Sciatic nerve (tissue), 2 donors: ENCODE data around the gene MYO3B. TPM values are rescaled to one million over a fixed set of nuclear protein-coding genes. Genes with fewer than 3 reads are reported as not detected.
A peak's percentile ranks its signal among the peaks of the same experiment; 100 is the strongest.
"Not testable (repeated sequence)": the region's sequence is repeated elsewhere in the genome, so short reads cannot be mapped to it uniquely, and the experiment has no call there.

Experiments
- ATAC-seq: fragments of 200-7000 bp; cut with Tn5 transposase; one replicate; pipeline ENCODE4 v1.9.1; 2020; ENCODE audit warnings: mild to moderate bottlenecking, moderate library complexity
- DNase-seq: peaks from one replicate; pipeline ENCODE4 v3.0.0-alpha.2; 2020; ENCODE audit warnings: low spot score
- intact Hi-C: fragments of 100-400 bp; cut with DNase I; formaldehyde crosslinking; loops from one replicate; pipeline ENCODE4 v1.14.2; 2022
- total RNA-seq: library from RNA; stranded (reverse); fragmentation: NEBNext Ultra II Directional; extraction: Animal tissue kit (Norgen Biotek cat#: 25700); gene quantifications from one replicate; pipeline ENCODE4 v1.2.1, GENCODE V29; 2021
- donor health status: DM: no; HTN: no; CAD: no.
- donor health status: DM: no; HTN: no; CAD: no.

MYO3B gene
- total RNA-seq, 1 donor from 2014 or later: 0.13 TPM

GRCh38 chr2:170550501-170550900 is 372.6 kb downstream of the MYO3B start:
- ATAC-seq (no peak), DNase-seq (no peak)
- intact Hi-C loops: no loop called here

- DNase-seq, ATAC-seq, intact Hi-C loops: not testable (repeated sequence)
Observed at GRCh38 chr2:170551899-170552298, 374.0 kb downstream of the MYO3B start.

GRCh38 chr2:170553748-170554147 is 375.8 kb downstream of the MYO3B start:
- no peak for ATAC-seq
- DNase-seq: no peak
- intact Hi-C loops: no loop called here

GRCh38 chr2:170554278-170554955 is 376.5 kb downstream of the MYO3B start:
- intact Hi-C loops: no loop called here
- peak; percentile 63 for DNase-seq
- peak; percentile 83 for ATAC-seq

- DNase-seq: no peak
- no peak for ATAC-seq
- intact Hi-C loops: no loop called here
Observed at GRCh38 chr2:170562928-170563327, 385.0 kb downstream of the MYO3B start.

- no peak for ATAC-seq
- no peak for DNase-seq
- intact Hi-C loops: no loop called here
Observed at GRCh38 chr2:170563401-170563800, 385.5 kb downstream of the MYO3B start.

- ATAC-seq (no peak), DNase-seq (no peak)
- intact Hi-C loops: no loop called here
Observed at GRCh38 chr2:170566138-170566537, 388.2 kb downstream of the MYO3B start.

GRCh38 chr2:170567429-170567828 is 389.5 kb downstream of the MYO3B start:
- DNase-seq (no peak), ATAC-seq (no peak)
- intact Hi-C loops: no loop called here

- DNase-seq (no peak), ATAC-seq (no peak)
- intact Hi-C loops: no loop called here
Observed at GRCh38 chr2:170568511-170568910, 390.6 kb downstream of the MYO3B start.

- DNase-seq (no peak), ATAC-seq (no peak)
- intact Hi-C loops: no loop called here
Observed at GRCh38 chr2:170571612-170572011, 393.7 kb downstream of the MYO3B start.

- DNase-seq (no peak), ATAC-seq (no peak)
- intact Hi-C loops: no loop called here
Observed at GRCh38 chr2:170573671-170574070, 395.7 kb downstream of the MYO3B start.

- intact Hi-C loops: no loop called here
- no peak for DNase-seq
- ATAC-seq: no peak
Observed at GRCh38 chr2:170576296-170576695, 398.3 kb downstream of the MYO3B start.

- intact Hi-C loops: no loop called here
- ATAC-seq: no peak
- no peak for DNase-seq
Observed at GRCh38 chr2:170577356-170577755, 399.4 kb downstream of the MYO3B start.

GRCh38 chr2:170578606-170579005 is 400.7 kb downstream of the MYO3B start:
- no peak for ATAC-seq

GRCh38 chr2:170579511-170579910 is 401.6 kb downstream of the MYO3B start:
- intact Hi-C loops: no loop called here
- ATAC-seq (no peak), DNase-seq (no peak)

More at GRCh38 chr2:170578606-170579005, 400.7 kb downstream of the MYO3B start:
- no peak for DNase-seq
- intact Hi-C loops: no loop called here

GRCh38 chr2:170582313-170582712 is 404.4 kb downstream of the MYO3B start:
- ATAC-seq (no peak), DNase-seq (no peak)
- intact Hi-C loops: no loop called here

GRCh38 chr2:170582751-170583463 is 405.0 kb downstream of the MYO3B start:
- intact Hi-C loops: no loop called here
- ATAC-seq: no peak
- DNase-seq: no peak

GRCh38 chr2:170585067-170585466 is 407.1 kb downstream of the MYO3B start:
- no peak for ATAC-seq
- intact Hi-C loops: no loop called here
- no peak for DNase-seq

- intact Hi-C loops: no loop called here
- DNase-seq (no peak), ATAC-seq (no peak)
Observed at GRCh38 chr2:170586571-170587095, 408.7 kb downstream of the MYO3B start.

- ATAC-seq: no peak
- DNase-seq: no peak
- intact Hi-C loops: no loop called here
Observed at GRCh38 chr2:170587117-170587516, 409.2 kb downstream of the MYO3B start.
